HG03103 (cell line): Measurements from ENCODE around the gene FAM222A.

ENCODE experiments used
- ATAC-seq: cut with Tn5 transposase; IDR thresholded peaks from one replicate; pipeline ENCODE4 v1.9.1; 2021; ENCODE audit warnings: low read depth; ENCODE audit not compliant: unreplicated experiment

FAM222A gene

GRCh38 chr12:109757671-109758265 lies 44.1 kb downstream of the FAM222A start:
- no peak for ATAC-seq

- ATAC-seq: no peak
Measured at GRCh38 chr12:109758426-109759420, 45.1 kb downstream of the FAM222A start.

- no peak for ATAC-seq
Measured at GRCh38 chr12:109759595-109759994, 46.0 kb downstream of the FAM222A start.

GRCh38 chr12:109760031-109760929 lies 46.7 kb downstream of the FAM222A start:
- ATAC-seq: no peak

- no peak for ATAC-seq
Measured at GRCh38 chr12:109760930-109761921, 47.6 kb downstream of the FAM222A start.

- no peak for ATAC-seq
Measured at GRCh38 chr12:109762071-109762672, 48.5 kb downstream of the FAM222A start.

- ATAC-seq: no peak
Measured at GRCh38 chr12:109762673-109763191, 49.1 kb downstream of the FAM222A start.

- ATAC-seq: no peak
Measured at GRCh38 chr12:109763201-109763841, 49.7 kb downstream of the FAM222A start.

- no peak for ATAC-seq
Measured at GRCh38 chr12:109764123-109764522, 50.5 kb downstream of the FAM222A start.

GRCh38 chr12:109764776-109765445 lies 51.3 kb downstream of the FAM222A start:
- ATAC-seq: no peak

- ATAC-seq: no peak
Measured at GRCh38 chr12:109765446-109765810, 51.8 kb downstream of the FAM222A start.

- no peak for ATAC-seq
Measured at GRCh38 chr12:109766251-109766778, 52.7 kb downstream of the FAM222A start.

- no peak for ATAC-seq
Measured at GRCh38 chr12:109767456-109767855, 53.8 kb downstream of the FAM222A start.

- ATAC-seq: no peak
Measured at GRCh38 chr12:109767991-109768900, 54.6 kb downstream of the FAM222A start.

GRCh38 chr12:109768901-109769670 lies 55.5 kb downstream of the FAM222A start:
- no peak for ATAC-seq
